Measurements from ENCODE around the gene SPIN2B. TPM values are rescaled to one million over a fixed set of nuclear protein-coding genes. Genes with fewer than 3 reads are reported as not detected.
"Not testable (repeated sequence)": the region's sequence is repeated elsewhere in the genome, so short reads cannot be mapped to it uniquely, and the experiment has no call there.

SPIN2B gene
- total RNA-seq, 1 donor from 2014 or later: 20.1 TPM

DNA sequence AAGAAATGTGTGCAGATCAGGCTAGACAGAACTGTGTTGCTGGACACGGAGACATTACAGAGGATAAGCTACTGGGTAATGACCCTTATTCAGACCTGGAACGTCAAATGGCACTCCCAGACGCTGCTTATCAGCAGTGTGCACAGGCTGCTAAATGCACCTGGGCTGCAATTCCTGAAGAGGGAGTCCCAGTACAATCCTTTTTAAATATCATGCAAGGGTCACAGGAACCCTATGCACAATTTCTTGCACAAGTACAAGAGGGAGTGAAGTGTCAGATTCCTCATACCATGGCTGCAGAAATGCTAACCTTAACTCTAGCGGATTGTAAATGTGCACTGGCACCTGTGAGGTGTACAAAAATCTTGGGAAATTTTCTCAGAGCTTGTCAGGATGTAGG, 16.9 kb downstream of the SPIN2B start:
- no peak overlapping the region for H3K4me3 Mint-ChIP-seq (ENCODE audit: unreplicated experiment)
- H3K36me3 Mint-ChIP-seq (ENCODE audit: unreplicated experiment): no peaks in the 10 kb centered on the region
- no peaks in the 10 kb centered on the region for H3K9me3 Mint-ChIP-seq (ENCODE audit: unreplicated experiment)
- H3K27me3 Mint-ChIP-seq (ENCODE audit: unreplicated experiment): no peaks in the 10 kb centered on the region
- no peak overlapping the region for H3K27ac Mint-ChIP-seq (ENCODE audit: unreplicated experiment)
- no peak for TF ChIP-seq CTCF (IDR thresholded peaks at IDR 0.05; ENCODE audit: partially characterized antibody, unreplicated experiment)
- DNase-seq: no peak
- no peaks in the 10 kb centered on the region for H3K4me1 Mint-ChIP-seq (ENCODE audit: low read depth, unreplicated experiment)

GRCh38 chrX:57103489-57103888, 17.9 kb downstream of the SPIN2B start:
- Mint-ChIP-seq H3K36me3 (ENCODE audit: unreplicated experiment) (no peaks in the 10 kb centered on the region), H3K4me1 (ENCODE audit: low read depth, unreplicated experiment) (no peaks in the 10 kb centered on the region), H3K27ac (ENCODE audit: unreplicated experiment) (no peak overlapping the region), H3K4me3 (ENCODE audit: unreplicated experiment) (no peak overlapping the region), H3K27me3 (ENCODE audit: unreplicated experiment) (no peaks in the 10 kb centered on the region), H3K9me3 (ENCODE audit: unreplicated experiment) (no peaks in the 10 kb centered on the region)
- no peak for TF ChIP-seq CTCF (IDR thresholded peaks at IDR 0.05; ENCODE audit: partially characterized antibody, unreplicated experiment)
- DNase-seq: no peak

- not testable (repeated sequence) for H3K4me3 Mint-ChIP-seq (ENCODE audit: unreplicated experiment); DNase-seq; H3K36me3 Mint-ChIP-seq (ENCODE audit: unreplicated experiment); H3K27ac Mint-ChIP-seq (ENCODE audit: unreplicated experiment); H3K9me3 Mint-ChIP-seq (ENCODE audit: unreplicated experiment); H3K27me3 Mint-ChIP-seq (ENCODE audit: unreplicated experiment); H3K4me1 Mint-ChIP-seq (ENCODE audit: low read depth, unreplicated experiment)
Observed at GRCh38 chrX:57102918-57103317, 18.4 kb downstream of the SPIN2B start.

- Mint-ChIP-seq H3K27ac (ENCODE audit: unreplicated experiment) (no peak overlapping the region), H3K36me3 (ENCODE audit: unreplicated experiment) (no peaks in the 10 kb centered on the region), H3K27me3 (ENCODE audit: unreplicated experiment) (peaks cover 2% of the 10 kb centered on the region), H3K4me3 (ENCODE audit: unreplicated experiment) (no peak overlapping the region), H3K4me1 (ENCODE audit: low read depth, unreplicated experiment) (no peaks in the 10 kb centered on the region), H3K9me3 (ENCODE audit: unreplicated experiment) (no peaks in the 10 kb centered on the region)
- no peak for TF ChIP-seq CTCF (IDR thresholded peaks at IDR 0.05; ENCODE audit: partially characterized antibody, unreplicated experiment)
- DNase-seq: no peak
Observed at GRCh38 chrX:57083143-57083542, 38.2 kb downstream of the SPIN2B start.

GRCh38 chrX:57074458-57074857, 46.9 kb downstream of the SPIN2B start:
- peaks cover 1% of the 10 kb centered on the region for H3K9me3 Mint-ChIP-seq (ENCODE audit: unreplicated experiment)
- H3K27me3 Mint-ChIP-seq (ENCODE audit: unreplicated experiment): no peaks in the 10 kb centered on the region
- no peak for DNase-seq
- no peak overlapping the region for H3K4me3 Mint-ChIP-seq (ENCODE audit: unreplicated experiment)
- H3K4me1 Mint-ChIP-seq (ENCODE audit: low read depth, unreplicated experiment): no peaks in the 10 kb centered on the region
- H3K36me3 Mint-ChIP-seq (ENCODE audit: unreplicated experiment): no peaks in the 10 kb centered on the region
- no peak for TF ChIP-seq CTCF (IDR thresholded peaks at IDR 0.05; ENCODE audit: partially characterized antibody, unreplicated experiment)
- no peak overlapping the region for H3K27ac Mint-ChIP-seq (ENCODE audit: unreplicated experiment)
